ENCODE measurements around the gene MMP17. TPM values are rescaled to one million over a fixed set of nuclear protein-coding genes. Genes with fewer than 3 reads are reported as not detected.
A peak's percentile ranks its signal among the peaks of the same experiment; 100 is the strongest.

MMP17 gene
- total and polyA plus RNA-seq, 2 donors (not counting 1 experiment from before 2014, with no cell fraction given): 14.8 to 140 TPM

GRCh38 chr12:131817241-131817640 lies 11.0 kb upstream of the MMP17 start:
- ATAC-seq (ENCODE audit: low read depth): no peak
- H3K27ac ChIP-seq (ENCODE audit: low read length in 2 of 2): no peak overlapping the region
- Mint-ChIP-seq H3K27me3 (no peaks in the 10 kb centered on the region), H3K4me3 (no peak overlapping the region), H3K4me1 (peaks cover 31% of the 10 kb centered on the region), H3K9me3 (ENCODE audit: insufficient read depth) (peaks cover 2% of the 10 kb centered on the region), H3K27ac (no peak overlapping the region)
- no peaks in the 10 kb centered on the region for H4K20me1 ChIP-seq (ENCODE audit: control insufficient read depth, insufficient read depth, low read length, poor library complexity, severe bottlenecking)
- DNase-seq: no peak
- H3K27me3 ChIP-seq (replicated peaks in 1 of 4; ENCODE audit: control extremely low read depth in 1 of 4, control insufficient read depth in 3 of 4, insufficient read depth in 4 of 4, low read length in 3 of 4): no peaks in the 10 kb centered on the region
- peaks cover 0 to 12% (median 3%) of the 10 kb centered on the region in 3 donors for H3K9me3 ChIP-seq (ENCODE audit: control extremely low read depth in 1 of 3, control insufficient read depth in 2 of 3, insufficient read depth in 1 of 3, low read length in 2 of 3)
- no peak overlapping the region for H3K4me2 ChIP-seq (replicated peaks; ENCODE audit: low read depth, low read length, poor library complexity, severe bottlenecking)
- H3K4me1 ChIP-seq (ENCODE audit: control insufficient read depth in 2 of 2, insufficient read depth in 2 of 2, low read length in 2 of 2): peaks cover 31 to 38% of the 10 kb centered on the region in 2 donors
- no peak overlapping the region for H3K4me3 ChIP-seq (ENCODE audit: control extremely low read depth in 1 of 5, extremely low read depth in 1 of 5, insufficient read depth in 1 of 5, low read depth in 2 of 5, low read length in 4 of 5)
- TF ChIP-seq CTCF (IDR thresholded peaks at IDR 0.05): no peak
- no peak for TF ChIP-seq EZH2 (IDR thresholded peaks at IDR 0.05; ENCODE audit: borderline replicate concordance, insufficient read depth, low read depth, low read length, poor library complexity, severe bottlenecking)
- H3K79me2 ChIP-seq (ENCODE audit: control insufficient read depth, insufficient read depth, low read length): no peaks in the 10 kb centered on the region
- ChIA-PET CTCF (interaction anchor here (1.0 to 1.3 kb wide), 2 partner anchors 13 to 62 kb away, joined by 4 read pairs; no protein-coding TSS in a partner anchor), POLR2A (no interaction called here)
- H2AFZ ChIP-seq (ENCODE audit: insufficient read depth, low read depth, low read length, poor library complexity, severe bottlenecking): no peak overlapping the region
- H3K36me3 ChIP-seq (replicated peaks in 1 of 2; ENCODE audit: control extremely low read depth in 1 of 2, control insufficient read depth in 1 of 2, extremely low read depth in 1 of 2, insufficient read depth in 2 of 2, low read length in 1 of 2): no peaks in the 10 kb centered on the region
- intact Hi-C loops (cut with micrococcal nuclease): no loop called here
- H3K9ac ChIP-seq (ENCODE audit: low read length): no peak overlapping the region
- 94% methylated on average over 16 of the region's 19 CpGs for WGBS (ENCODE audit: insufficient coverage)

GRCh38 chr12:131818821-131819585 lies 9.2 kb upstream of the MMP17 start:
- peak; percentile 37 for DNase-seq
- H3K4me3 ChIP-seq (ENCODE audit: control extremely low read depth in 1 of 5, extremely low read depth in 1 of 5, insufficient read depth in 1 of 5, low read depth in 2 of 5, low read length in 4 of 5): peak overlapping the region in 1 of 5 experiments; percentile 11
- Mint-ChIP-seq H3K4me3 (peak overlapping the region; percentile 75), H3K27ac (peak overlapping the region; percentile 92), H3K9me3 (ENCODE audit: insufficient read depth) (no peaks in the 10 kb centered on the region), H3K27me3 (no peaks in the 10 kb centered on the region), H3K4me1 (peaks cover 34% of the 10 kb centered on the region)
- CTCF ChIA-PET: no interaction called here
- 58% methylated on average over 20 of the region's 30 CpGs for WGBS (ENCODE audit: insufficient coverage)
- peak overlapping the region; percentile 43 to 46 for H3K27ac ChIP-seq (ENCODE audit: low read length in 2 of 2)
- intact Hi-C loops (cut with micrococcal nuclease): no loop called here
- ATAC-seq (ENCODE audit: low read depth): peak; percentile 72
- no peak for TF ChIP-seq EZH2 (IDR thresholded peaks at IDR 0.05; ENCODE audit: borderline replicate concordance, insufficient read depth, low read depth, low read length, poor library complexity, severe bottlenecking)
- TF ChIP-seq CTCF (IDR thresholded peaks at IDR 0.05): no peak
- H3K4me1 ChIP-seq (ENCODE audit: control insufficient read depth in 2 of 2, insufficient read depth in 2 of 2, low read length in 2 of 2): peaks cover 31 to 46% of the 10 kb centered on the region in 2 donors
- no peaks in the 10 kb centered on the region for H3K27me3 ChIP-seq (replicated peaks in 1 of 4; ENCODE audit: control extremely low read depth in 1 of 4, control insufficient read depth in 3 of 4, insufficient read depth in 4 of 4, low read length in 3 of 4)
- H3K36me3 ChIP-seq (replicated peaks in 1 of 2; ENCODE audit: control extremely low read depth in 1 of 2, control insufficient read depth in 1 of 2, extremely low read depth in 1 of 2, insufficient read depth in 2 of 2, low read length in 1 of 2): no peaks in the 10 kb centered on the region
- H2AFZ ChIP-seq (ENCODE audit: insufficient read depth, low read depth, low read length, poor library complexity, severe bottlenecking): peak overlapping the region; percentile 63
- no peaks in the 10 kb centered on the region for H3K9me3 ChIP-seq (ENCODE audit: control extremely low read depth in 1 of 3, control insufficient read depth in 2 of 3, insufficient read depth in 1 of 3, low read length in 2 of 3)
- peak overlapping the region; percentile 59 for H3K4me2 ChIP-seq (replicated peaks; ENCODE audit: low read depth, low read length, poor library complexity, severe bottlenecking)
- POLR2A ChIA-PET: interaction anchor here (0.6 kb wide), 1 partner anchor 757 kb away, joined by 4 read pairs; no protein-coding TSS in a partner anchor
- no peak overlapping the region for H3K9ac ChIP-seq (ENCODE audit: low read length)
- no peaks in the 10 kb centered on the region for H3K79me2 ChIP-seq (ENCODE audit: control insufficient read depth, insufficient read depth, low read length)
- no peaks in the 10 kb centered on the region for H4K20me1 ChIP-seq (ENCODE audit: control insufficient read depth, insufficient read depth, low read length, poor library complexity, severe bottlenecking)
